Measurements from ENCODE around the gene NOP14.
A peak's percentile ranks its signal among the peaks of the same experiment; 100 is the strongest.
"Not testable (repeated sequence)": the region's sequence is repeated elsewhere in the genome, so short reads cannot be mapped to it uniquely, and the experiment has no call there.

The NOP14 gene

GRCh38 chr4:2961811-2962441, 1.3 kb downstream of the NOP14 start:
- no peak overlapping the region for H3K27ac ChIP-seq (ENCODE audit: low read length)
- no peaks in the 10 kb centered on the region for H3K9me3 ChIP-seq (ENCODE audit: control insufficient read depth, insufficient read depth, low read length)

GRCh38 chr4:2961421-2961810, 1.8 kb downstream of the NOP14 start:
- H3K27me3 ChIP-seq (ENCODE audit: control insufficient read depth, insufficient read depth, low read length): no peaks in the 10 kb centered on the region
- H3K9me3 ChIP-seq (ENCODE audit: control insufficient read depth, insufficient read depth, low read length): no peaks in the 10 kb centered on the region
- DNase-seq (ENCODE audit: low read depth, low spot score): no peak
- peaks cover 10% of the 10 kb centered on the region; the same call in 1 of the 2 replicates for H3K36me3 ChIP-seq (ENCODE audit: control insufficient read depth, insufficient read depth, low read length)
- no peak overlapping the region for H3K4me3 ChIP-seq (ENCODE audit: low read length)
- no peak overlapping the region for H3K27ac ChIP-seq (ENCODE audit: low read length)
- WGBS (ENCODE audit: insufficient coverage, insufficient read length): no CpG with 5 or more reads among the region's 8 CpGs
- H3K4me1 ChIP-seq (ENCODE audit: control insufficient read depth, insufficient read depth, low read length): peaks cover 3% of the 10 kb centered on the region; the same call in 1 of the 2 replicates

More at GRCh38 chr4:2961811-2962441, 1.3 kb downstream of the NOP14 start:
- Histone ChIP-seq H3K4me1 (ENCODE audit: control insufficient read depth, insufficient read depth, low read length) (peaks cover 3% of the 10 kb centered on the region; the same call in 1 of the 2 replicates), H3K36me3 (ENCODE audit: control insufficient read depth, insufficient read depth, low read length) (peaks cover 8% of the 10 kb centered on the region; the same call in 1 of the 2 replicates), H3K4me3 (ENCODE audit: low read length) (peak overlapping the region; percentile 65; the same call in 1 of the 2 replicates), H3K27me3 (ENCODE audit: control insufficient read depth, insufficient read depth, low read length) (no peaks in the 10 kb centered on the region)
- WGBS (ENCODE audit: insufficient coverage, insufficient read length): no CpG with 5 or more reads among the region's 14 CpGs
- DNase-seq (ENCODE audit: low read depth, low spot score): no peak

GRCh38 chr4:2960450-2960849, 2.8 kb downstream of the NOP14 start:
- H3K9me3 ChIP-seq (ENCODE audit: control insufficient read depth, insufficient read depth, low read length); H3K4me1 ChIP-seq (ENCODE audit: control insufficient read depth, insufficient read depth, low read length); H3K27ac ChIP-seq (ENCODE audit: low read length); H3K4me3 ChIP-seq (ENCODE audit: low read length); H3K27me3 ChIP-seq (ENCODE audit: control insufficient read depth, insufficient read depth, low read length); DNase-seq (ENCODE audit: low read depth, low spot score): not testable (repeated sequence)
- H3K36me3 ChIP-seq (ENCODE audit: control insufficient read depth, insufficient read depth, low read length): peaks cover 18% of the 10 kb centered on the region
- WGBS (ENCODE audit: insufficient coverage, insufficient read length): no CpG with 5 or more reads among the region's 4 CpGs

GRCh38 chr4:2958446-2958845, 4.8 kb downstream of the NOP14 start:
- Histone ChIP-seq H3K36me3 (ENCODE audit: control insufficient read depth, insufficient read depth, low read length) (peaks cover 29% of the 10 kb centered on the region), H3K27ac (ENCODE audit: low read length) (no peak overlapping the region), H3K9me3 (ENCODE audit: control insufficient read depth, insufficient read depth, low read length) (no peaks in the 10 kb centered on the region; the same call in 1 of the 2 replicates), H3K4me3 (ENCODE audit: low read length) (no peak overlapping the region), H3K4me1 (ENCODE audit: control insufficient read depth, insufficient read depth, low read length) (peaks cover 3% of the 10 kb centered on the region; the same call in 1 of the 2 replicates), H3K27me3 (ENCODE audit: control insufficient read depth, insufficient read depth, low read length) (no peaks in the 10 kb centered on the region)
- WGBS (ENCODE audit: insufficient coverage, insufficient read length): no CpG with 5 or more reads among the region's 9 CpGs
- no peak for DNase-seq (ENCODE audit: low read depth, low spot score)

- H3K9me3 ChIP-seq (ENCODE audit: control insufficient read depth, insufficient read depth, low read length); H3K27me3 ChIP-seq (ENCODE audit: control insufficient read depth, insufficient read depth, low read length); H3K27ac ChIP-seq (ENCODE audit: low read length); H3K4me1 ChIP-seq (ENCODE audit: control insufficient read depth, insufficient read depth, low read length); H3K4me3 ChIP-seq (ENCODE audit: low read length); DNase-seq (ENCODE audit: low read depth, low spot score): not testable (repeated sequence)
- H3K36me3 ChIP-seq (ENCODE audit: control insufficient read depth, insufficient read depth, low read length): peaks cover 44% of the 10 kb centered on the region
- WGBS (ENCODE audit: insufficient coverage, insufficient read length): no CpG with 5 or more reads among the region's 44 CpGs
These were observed 7.8 kb downstream of the NOP14 start for GRCh38 chr4:2955186-2956044.

- Histone ChIP-seq H3K4me1 (ENCODE audit: control insufficient read depth, insufficient read depth, low read length) (no peaks in the 10 kb centered on the region; the same call in 1 of the 2 replicates), H3K27ac (ENCODE audit: low read length) (no peak overlapping the region), H3K9me3 (ENCODE audit: control insufficient read depth, insufficient read depth, low read length) (no peaks in the 10 kb centered on the region; the same call in 1 of the 2 replicates), H3K36me3 (ENCODE audit: control insufficient read depth, insufficient read depth, low read length) (peaks cover 52% of the 10 kb centered on the region), H3K4me3 (ENCODE audit: low read length) (no peak overlapping the region), H3K27me3 (ENCODE audit: control insufficient read depth, insufficient read depth, low read length) (no peaks in the 10 kb centered on the region)
- no CpG with 5 or more reads among the region's 33 CpGs for WGBS (ENCODE audit: insufficient coverage, insufficient read length)
- DNase-seq (ENCODE audit: low read depth, low spot score): no peak
These were observed 8.6 kb downstream of the NOP14 start for GRCh38 chr4:2954358-2955185.

GRCh38 chr4:2953496-2953895, 9.7 kb downstream of the NOP14 start:
- WGBS (ENCODE audit: insufficient coverage, insufficient read length): no CpG with 5 or more reads among the region's 6 CpGs
- no peak overlapping the region for H3K4me3 ChIP-seq (ENCODE audit: low read length)

GRCh38 chr4:2950221-2950989, 12.8 kb downstream of the NOP14 start:
- no peak for DNase-seq (ENCODE audit: low read depth, low spot score)
- H3K9me3 ChIP-seq (ENCODE audit: control insufficient read depth, insufficient read depth, low read length): no peaks in the 10 kb centered on the region; the same call in 1 of the 2 replicates
- H3K27me3 ChIP-seq (ENCODE audit: control insufficient read depth, insufficient read depth, low read length): no peaks in the 10 kb centered on the region
- no peaks in the 10 kb centered on the region; the same call in 1 of the 2 replicates for H3K4me1 ChIP-seq (ENCODE audit: control insufficient read depth, insufficient read depth, low read length)
- no peak overlapping the region for H3K4me3 ChIP-seq (ENCODE audit: low read length)
- H3K36me3 ChIP-seq (ENCODE audit: control insufficient read depth, insufficient read depth, low read length): peaks cover 58% of the 10 kb centered on the region
- WGBS (ENCODE audit: insufficient coverage, insufficient read length): no CpG with 5 or more reads among the region's 16 CpGs
- H3K27ac ChIP-seq (ENCODE audit: low read length): no peak overlapping the region

More at GRCh38 chr4:2953496-2953895, 9.7 kb downstream of the NOP14 start:
- no peaks in the 10 kb centered on the region; the same call in 1 of the 2 replicates for H3K9me3 ChIP-seq (ENCODE audit: control insufficient read depth, insufficient read depth, low read length)
- no peaks in the 10 kb centered on the region; the same call in 1 of the 2 replicates for H3K4me1 ChIP-seq (ENCODE audit: control insufficient read depth, insufficient read depth, low read length)
- no peak for DNase-seq (ENCODE audit: low read depth, low spot score)
- no peak overlapping the region for H3K27ac ChIP-seq (ENCODE audit: low read length)
- peaks cover 57% of the 10 kb centered on the region for H3K36me3 ChIP-seq (ENCODE audit: control insufficient read depth, insufficient read depth, low read length)
- H3K27me3 ChIP-seq (ENCODE audit: control insufficient read depth, insufficient read depth, low read length): no peaks in the 10 kb centered on the region

GRCh38 chr4:2949782-2950125, 13.5 kb downstream of the NOP14 start:
- Histone ChIP-seq H3K4me1 (ENCODE audit: control insufficient read depth, insufficient read depth, low read length) (no peaks in the 10 kb centered on the region; the same call in 1 of the 2 replicates), H3K4me3 (ENCODE audit: low read length) (no peak overlapping the region), H3K9me3 (ENCODE audit: control insufficient read depth, insufficient read depth, low read length) (no peaks in the 10 kb centered on the region; the same call in 1 of the 2 replicates), H3K36me3 (ENCODE audit: control insufficient read depth, insufficient read depth, low read length) (peaks cover 64% of the 10 kb centered on the region), H3K27me3 (ENCODE audit: control insufficient read depth, insufficient read depth, low read length) (no peaks in the 10 kb centered on the region), H3K27ac (ENCODE audit: low read length) (no peak overlapping the region)
- WGBS (ENCODE audit: insufficient coverage, insufficient read length): no CpG with 5 or more reads among the region's 11 CpGs
- no peak for DNase-seq (ENCODE audit: low read depth, low spot score)
